VCaP (cell line): ENCODE measurements around the gene CACNA1A.

Source experiments
- H3K27ac ChIP-seq: fragments of 450-650 bp; 2 replicates; pipeline ENCODE4 v1.5.1; 2017
- TF ChIP-seq, protein P1 (sequence below): fragments of 450-650 bp; conservative IDR thresholded peaks from 2 replicates; pipeline ENCODE4 v1.5.1; 2017; ENCODE audit warnings: mild to moderate bottlenecking, moderate library complexity

The CACNA1A gene

DNA sequence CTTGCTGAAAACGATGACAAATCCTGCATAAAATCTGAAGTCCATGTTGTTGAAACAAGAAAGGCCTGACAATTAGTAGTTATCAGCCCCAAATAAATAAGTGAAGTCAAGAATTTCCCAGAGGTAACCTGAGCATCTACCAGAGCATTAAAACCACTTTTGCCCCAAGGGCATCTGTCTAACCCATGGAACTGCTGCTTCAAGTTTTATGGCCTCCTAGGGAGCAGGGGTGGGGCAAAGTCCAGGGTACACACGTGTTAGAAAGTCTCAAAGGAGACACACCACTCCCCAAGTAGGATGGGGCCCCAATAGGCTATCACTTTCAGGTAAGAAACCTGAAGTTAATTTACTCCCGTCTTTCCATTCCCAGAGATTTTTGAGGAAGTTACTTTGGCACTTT lies 81.1 kb downstream of the CACNA1A start:
- TF ChIP-seq, protein P1, sequence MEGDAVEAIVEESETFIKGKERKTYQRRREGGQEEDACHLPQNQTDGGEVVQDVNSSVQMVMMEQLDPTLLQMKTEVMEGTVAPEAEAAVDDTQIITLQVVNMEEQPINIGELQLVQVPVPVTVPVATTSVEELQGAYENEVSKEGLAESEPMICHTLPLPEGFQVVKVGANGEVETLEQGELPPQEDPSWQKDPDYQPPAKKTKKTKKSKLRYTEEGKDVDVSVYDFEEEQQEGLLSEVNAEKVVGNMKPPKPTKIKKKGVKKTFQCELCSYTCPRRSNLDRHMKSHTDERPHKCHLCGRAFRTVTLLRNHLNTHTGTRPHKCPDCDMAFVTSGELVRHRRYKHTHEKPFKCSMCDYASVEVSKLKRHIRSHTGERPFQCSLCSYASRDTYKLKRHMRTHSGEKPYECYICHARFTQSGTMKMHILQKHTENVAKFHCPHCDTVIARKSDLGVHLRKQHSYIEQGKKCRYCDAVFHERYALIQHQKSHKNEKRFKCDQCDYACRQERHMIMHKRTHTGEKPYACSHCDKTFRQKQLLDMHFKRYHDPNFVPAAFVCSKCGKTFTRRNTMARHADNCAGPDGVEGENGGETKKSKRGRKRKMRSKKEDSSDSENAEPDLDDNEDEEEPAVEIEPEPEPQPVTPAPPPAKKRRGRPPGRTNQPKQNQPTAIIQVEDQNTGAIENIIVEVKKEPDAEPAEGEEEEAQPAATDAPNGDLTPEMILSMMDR = no peak
- no peak overlapping the region for H3K27ac ChIP-seq

DNA sequence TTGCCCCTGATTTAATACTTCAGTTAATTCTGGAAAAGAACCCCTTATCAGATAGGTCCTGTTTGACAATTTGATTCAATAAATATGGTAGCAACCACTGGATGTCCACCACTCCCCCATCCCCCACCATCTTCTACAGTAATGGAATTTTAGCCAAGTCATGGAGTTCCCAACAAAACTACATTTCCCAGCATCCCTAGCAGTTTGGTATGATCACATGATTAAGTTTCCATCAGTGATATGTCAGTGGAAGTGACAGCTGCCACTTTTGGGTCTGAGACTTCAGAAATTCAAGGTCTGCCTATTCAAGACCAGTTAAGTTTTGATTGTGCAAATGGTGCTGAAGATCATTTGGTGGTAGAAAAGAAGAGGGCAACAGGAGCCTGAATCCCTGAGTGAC lies 85.5 kb downstream of the CACNA1A start:
- no peak overlapping the region for H3K27ac ChIP-seq
- TF ChIP-seq, protein P1 = no peak

DNA sequence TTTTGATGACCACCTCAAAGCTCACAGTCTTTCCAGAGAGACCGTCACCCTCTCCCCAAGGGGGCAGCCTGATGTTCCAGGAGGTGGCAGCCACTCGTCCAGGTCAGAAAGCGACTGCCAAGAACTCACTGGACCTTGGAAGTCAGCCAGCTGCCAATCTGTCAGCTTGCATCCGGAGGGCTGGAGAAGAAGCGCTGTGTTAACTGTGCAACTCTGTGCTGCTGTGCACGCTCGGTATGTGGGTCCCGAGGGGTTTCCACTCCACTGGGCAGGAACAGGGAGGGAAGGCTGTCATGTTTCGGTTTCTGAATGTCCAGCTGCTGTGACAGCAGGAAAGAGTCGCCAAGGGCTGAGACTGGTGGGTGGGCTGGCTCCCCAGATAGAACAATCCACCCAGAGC lies 89.2 kb downstream of the CACNA1A start:
- TF ChIP-seq, protein P1 = peak; percentile 30; the same call in 1 of the 2 replicates
- no peak overlapping the region for H3K27ac ChIP-seq

DNA sequence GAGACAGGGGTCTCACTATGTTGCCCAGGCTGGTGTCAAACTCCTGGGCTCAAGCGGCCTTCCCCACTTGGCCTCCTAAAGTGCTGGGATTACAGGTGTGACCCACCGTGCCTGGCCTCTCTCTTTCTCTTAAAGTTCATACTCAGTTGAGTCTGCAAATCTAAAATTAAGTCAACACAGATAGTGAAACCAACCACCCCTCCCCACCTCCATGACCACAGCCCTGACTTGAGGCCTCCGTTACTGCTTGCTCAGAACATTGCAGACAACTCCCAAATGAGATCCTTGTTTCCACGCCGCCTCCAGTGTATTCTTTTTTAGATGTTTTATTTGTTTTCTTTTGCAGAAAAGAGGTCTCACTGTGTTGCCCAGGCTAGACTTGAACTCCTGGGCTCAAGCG lies 94.4 kb downstream of the CACNA1A start:
- H3K27ac ChIP-seq = no peak overlapping the region
- TF ChIP-seq, protein P1 = no peak

DNA sequence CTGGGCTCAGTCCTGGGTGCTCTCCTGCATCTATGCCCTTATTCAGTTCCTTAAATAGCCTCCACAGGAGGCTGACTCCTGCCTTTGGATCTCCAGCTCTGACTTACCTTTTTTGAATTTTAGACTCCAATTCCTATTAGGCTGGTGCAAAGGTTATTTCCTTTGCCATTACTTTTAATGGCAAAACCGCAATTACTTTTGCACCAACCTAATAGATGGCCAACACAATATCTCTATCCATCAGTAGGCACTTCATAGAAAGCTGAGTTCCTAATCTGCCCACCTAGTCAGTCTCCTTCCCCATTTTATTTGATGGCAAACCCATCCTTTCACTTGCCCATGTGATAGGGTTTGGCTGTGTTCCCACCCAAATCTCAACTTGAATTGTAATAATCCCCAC lies 95.3 kb downstream of the CACNA1A start:
- no peak overlapping the region for H3K27ac ChIP-seq
- TF ChIP-seq, protein P1 = no peak

DNA sequence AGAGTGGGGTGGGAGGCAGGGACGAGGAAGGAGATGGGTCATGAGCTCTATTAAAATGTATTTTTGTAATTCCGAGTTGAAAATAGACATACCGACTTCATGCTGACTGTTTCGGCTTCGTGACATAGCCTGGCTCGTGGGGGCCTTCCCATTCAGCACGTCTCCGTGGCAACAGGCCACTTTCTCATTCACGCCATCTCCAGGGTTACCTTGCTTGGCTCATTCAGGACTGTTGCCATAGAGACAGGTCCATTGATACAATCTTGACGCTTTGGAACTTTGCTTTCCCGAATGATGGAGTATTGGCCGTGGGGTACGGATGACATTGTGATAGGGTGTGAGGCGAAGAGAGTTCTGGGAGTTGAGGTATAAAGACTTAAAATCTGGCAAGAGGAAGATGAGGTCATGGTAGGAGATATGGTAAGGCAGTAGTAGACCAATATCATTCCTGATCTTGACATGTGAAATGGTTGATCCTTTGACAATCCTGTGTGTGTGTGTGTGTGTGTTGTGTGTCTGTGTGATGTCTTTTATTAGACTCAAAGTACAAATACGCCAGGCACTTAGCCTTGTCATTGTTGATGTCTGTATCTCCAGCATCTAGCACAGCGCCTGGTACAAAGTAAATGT lies 97.3 kb downstream of the CACNA1A start:
- TF ChIP-seq, protein P1 = no peak

DNA sequence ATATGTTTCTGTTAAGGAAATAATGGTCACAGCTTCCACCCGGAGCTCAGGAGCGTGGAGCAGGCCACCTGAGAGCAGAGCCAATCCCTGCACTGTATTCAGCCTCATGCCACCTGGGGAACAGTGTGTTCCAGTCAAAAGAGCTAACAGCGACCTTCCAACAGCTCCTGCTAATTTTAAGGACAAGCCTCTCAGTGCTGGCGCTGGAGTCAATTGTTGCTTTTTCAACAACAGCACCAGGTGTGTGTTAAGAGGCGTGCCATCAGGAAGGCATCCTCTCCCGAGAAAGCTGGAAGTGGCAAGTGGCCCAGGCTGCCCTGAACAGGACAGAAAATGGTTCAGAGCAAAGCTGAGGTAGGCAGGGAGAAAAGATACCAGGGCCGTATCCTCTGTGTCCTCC lies 102.0 kb downstream of the CACNA1A start:
- TF ChIP-seq, protein P1 = no peak
- no peak overlapping the region for H3K27ac ChIP-seq

More for the DNA sequence above, 97.3 kb downstream of the CACNA1A start:
- no peak overlapping the region for H3K27ac ChIP-seq
